PC-3 (cell line): ENCODE results near the gene FSD1.

Experiments used
- EZH2 ChIP-seq: fragments of 300-600 bp; sonication (generic); IDR thresholded peaks from one replicate; pipeline ENCODE4 v1.6.1; 2017; ENCODE audit warnings: antibody characterized with exemption, mild to moderate bottlenecking, low read length; ENCODE audit not compliant: unreplicated experiment
- TF ChIP-seq, protein P1 (sequence below): fragments of 300-600 bp; sonication (generic); conservative IDR thresholded peaks from 2 replicates; pipeline ENCODE4 v1.5.1; 2017; ENCODE audit warnings: antibody characterized with exemption, low read depth, mild to moderate bottlenecking, low read length

DNA sequence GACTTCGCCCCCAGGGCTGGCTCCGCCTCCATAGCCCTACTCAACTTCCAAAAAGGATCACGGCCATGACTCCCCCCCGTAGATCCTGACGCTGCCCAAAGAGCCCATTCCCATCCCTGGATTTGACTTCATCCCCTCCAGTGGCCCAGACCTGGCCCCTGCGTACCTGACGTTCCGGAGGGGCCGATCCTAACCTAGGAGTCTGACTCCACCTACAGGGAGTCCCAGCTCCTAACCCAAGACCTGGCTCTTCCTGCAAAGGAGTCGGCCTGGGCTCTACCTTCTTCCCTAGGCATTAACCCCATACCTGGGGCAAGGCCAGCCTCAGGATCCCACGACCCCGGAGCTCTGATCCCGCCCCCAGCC lies 23.5 kb downstream of the FSD1 start:
- TF ChIP-seq, protein P1, sequence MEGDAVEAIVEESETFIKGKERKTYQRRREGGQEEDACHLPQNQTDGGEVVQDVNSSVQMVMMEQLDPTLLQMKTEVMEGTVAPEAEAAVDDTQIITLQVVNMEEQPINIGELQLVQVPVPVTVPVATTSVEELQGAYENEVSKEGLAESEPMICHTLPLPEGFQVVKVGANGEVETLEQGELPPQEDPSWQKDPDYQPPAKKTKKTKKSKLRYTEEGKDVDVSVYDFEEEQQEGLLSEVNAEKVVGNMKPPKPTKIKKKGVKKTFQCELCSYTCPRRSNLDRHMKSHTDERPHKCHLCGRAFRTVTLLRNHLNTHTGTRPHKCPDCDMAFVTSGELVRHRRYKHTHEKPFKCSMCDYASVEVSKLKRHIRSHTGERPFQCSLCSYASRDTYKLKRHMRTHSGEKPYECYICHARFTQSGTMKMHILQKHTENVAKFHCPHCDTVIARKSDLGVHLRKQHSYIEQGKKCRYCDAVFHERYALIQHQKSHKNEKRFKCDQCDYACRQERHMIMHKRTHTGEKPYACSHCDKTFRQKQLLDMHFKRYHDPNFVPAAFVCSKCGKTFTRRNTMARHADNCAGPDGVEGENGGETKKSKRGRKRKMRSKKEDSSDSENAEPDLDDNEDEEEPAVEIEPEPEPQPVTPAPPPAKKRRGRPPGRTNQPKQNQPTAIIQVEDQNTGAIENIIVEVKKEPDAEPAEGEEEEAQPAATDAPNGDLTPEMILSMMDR = no peak
- no peak for TF ChIP-seq EZH2
